ENCODE data around the gene LRIT2.

Gene LRIT2

DNA sequence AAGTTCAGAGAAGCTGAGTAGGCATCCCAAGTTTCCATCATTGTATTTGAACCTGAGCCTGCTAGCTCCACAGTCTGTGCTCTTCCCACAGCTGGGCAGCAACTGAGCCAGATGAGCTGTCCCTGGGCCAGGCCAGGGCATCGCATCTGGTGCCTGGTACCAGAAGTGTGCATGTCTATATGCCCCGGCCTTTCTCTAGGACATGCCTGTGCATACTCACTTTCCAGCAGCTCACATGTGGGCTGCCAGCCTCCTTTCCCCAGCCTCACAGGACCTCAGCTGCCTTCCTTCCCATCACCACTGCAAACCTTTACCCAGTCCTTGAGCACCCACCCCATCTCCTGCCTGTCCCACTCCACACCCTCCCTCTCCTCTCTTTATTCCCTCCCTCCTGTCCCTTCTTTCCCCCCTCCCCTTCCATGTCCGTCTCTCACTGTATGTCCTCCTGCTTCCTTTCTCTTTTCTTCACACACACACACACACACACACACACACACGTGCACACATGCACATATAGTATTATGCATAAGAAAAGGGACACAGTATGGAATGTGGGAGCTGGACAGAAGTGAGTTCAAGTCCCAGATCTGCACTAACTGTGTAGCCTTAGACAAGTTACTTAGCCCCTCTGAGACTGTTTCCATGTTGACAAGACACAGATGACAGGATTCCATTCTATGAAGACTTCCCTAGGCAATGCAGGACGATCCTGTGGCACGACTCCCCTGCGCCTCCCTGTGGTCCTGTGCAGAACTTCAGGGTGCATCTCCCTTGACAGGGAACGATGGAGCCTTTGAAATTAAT is 20.1 kb downstream of the LRIT2 start:
- DNase-seq (ENCODE audit: low read depth), result peak; percentile 28

- no peak for DNase-seq (ENCODE audit: low read depth)
Observed at GRCh38 chr10:84204610-84205009, 20.7 kb downstream of the LRIT2 start.

- no peak for DNase-seq (ENCODE audit: low read depth)
Observed at GRCh38 chr10:84204122-84204521, 21.2 kb downstream of the LRIT2 start.

DNA sequence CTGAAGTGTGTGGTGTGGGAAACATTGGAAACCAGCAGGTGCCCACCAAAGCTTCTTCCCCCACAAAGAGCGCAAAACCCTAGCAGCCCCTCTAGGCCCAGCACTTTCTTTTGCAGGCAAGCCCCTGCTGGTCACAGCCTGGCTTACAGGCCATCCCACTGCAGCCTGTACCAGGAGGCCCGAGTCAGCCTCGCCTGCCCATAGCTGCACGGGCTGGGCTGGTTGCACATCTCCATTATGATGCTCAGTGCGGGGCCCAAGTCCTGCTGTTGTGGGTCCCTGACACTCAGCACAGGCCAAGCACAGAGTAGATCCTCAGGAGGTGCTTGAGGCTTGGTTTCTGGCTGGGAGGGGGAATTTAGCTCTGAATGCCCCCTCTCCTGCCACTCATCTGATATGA is 23.0 kb downstream of the LRIT2 start:
- no peak for DNase-seq (ENCODE audit: low read depth)

- DNase-seq (ENCODE audit: low read depth), result no peak
Observed at GRCh38 chr10:84201682-84202081, 23.7 kb downstream of the LRIT2 start.

DNA sequence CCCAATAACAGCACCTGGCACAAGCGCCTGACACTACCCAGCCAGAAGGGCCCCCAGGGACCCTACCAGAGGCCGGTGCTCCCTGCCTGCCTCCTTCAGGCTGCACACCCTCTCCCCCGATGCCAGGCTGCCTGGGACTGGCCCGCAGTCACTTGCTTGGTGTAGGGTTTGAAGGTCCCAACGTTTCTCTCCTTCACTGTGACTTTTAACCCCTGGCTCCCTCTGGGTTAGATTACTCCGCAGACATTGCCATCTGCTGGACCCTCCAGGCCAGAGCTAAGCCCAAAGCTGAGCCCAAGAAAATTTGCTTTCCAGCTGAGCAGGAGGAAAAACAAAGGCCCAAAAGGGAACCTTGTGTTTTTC is 24.1 kb downstream of the LRIT2 start:
- DNase-seq (ENCODE audit: low read depth), result no peak

GRCh38 chr10:84200537-84201243 is 24.7 kb downstream of the LRIT2 start:
- no peak for DNase-seq (ENCODE audit: low read depth)

DNA sequence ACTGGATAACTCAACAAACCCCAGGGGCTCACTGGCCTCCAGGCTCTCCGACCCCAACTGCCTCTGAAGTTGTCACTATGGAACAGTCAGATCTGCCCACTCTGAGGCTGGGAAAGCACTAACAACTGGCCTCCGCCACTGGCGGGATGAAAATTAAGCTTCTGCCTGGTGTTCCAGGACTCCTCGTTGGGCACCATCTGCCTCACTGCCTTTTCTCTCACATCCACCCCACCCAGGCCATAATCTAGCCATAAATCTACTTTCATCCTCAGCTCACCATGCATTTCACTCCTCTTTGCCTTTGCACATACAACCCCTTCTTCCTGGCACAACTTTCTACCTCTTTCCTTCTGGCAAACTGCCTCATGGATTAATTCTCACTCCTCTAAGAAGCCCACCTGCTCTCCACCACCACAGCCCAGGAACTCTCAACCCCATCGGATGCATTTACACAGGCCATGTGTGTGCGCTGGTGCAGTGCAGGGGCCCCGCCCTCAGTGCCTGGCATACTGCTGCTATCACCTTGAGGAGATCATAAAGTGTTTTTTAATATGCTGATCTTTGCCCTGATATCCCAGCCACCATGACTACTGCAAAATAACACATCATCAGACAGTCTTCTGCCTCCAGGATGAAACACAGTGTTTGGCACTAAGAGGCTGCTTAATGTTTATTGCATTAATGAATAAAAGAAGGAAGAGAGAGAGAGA is 27.0 kb downstream of the LRIT2 start:
- DNase-seq (ENCODE audit: low read depth), result no peak

- DNase-seq (ENCODE audit: low read depth), result no peak
Observed at GRCh38 chr10:84197643-84198042, 27.7 kb downstream of the LRIT2 start.

- no peak for DNase-seq (ENCODE audit: low read depth)
Observed at GRCh38 chr10:84196941-84197340, 28.4 kb downstream of the LRIT2 start.

- no peak for DNase-seq (ENCODE audit: low read depth)
Observed at GRCh38 chr10:84196083-84196482, 29.3 kb downstream of the LRIT2 start.

- DNase-seq (ENCODE audit: low read depth), result no peak
Observed at GRCh38 chr10:84195044-84195830, 30.1 kb downstream of the LRIT2 start.

DNA sequence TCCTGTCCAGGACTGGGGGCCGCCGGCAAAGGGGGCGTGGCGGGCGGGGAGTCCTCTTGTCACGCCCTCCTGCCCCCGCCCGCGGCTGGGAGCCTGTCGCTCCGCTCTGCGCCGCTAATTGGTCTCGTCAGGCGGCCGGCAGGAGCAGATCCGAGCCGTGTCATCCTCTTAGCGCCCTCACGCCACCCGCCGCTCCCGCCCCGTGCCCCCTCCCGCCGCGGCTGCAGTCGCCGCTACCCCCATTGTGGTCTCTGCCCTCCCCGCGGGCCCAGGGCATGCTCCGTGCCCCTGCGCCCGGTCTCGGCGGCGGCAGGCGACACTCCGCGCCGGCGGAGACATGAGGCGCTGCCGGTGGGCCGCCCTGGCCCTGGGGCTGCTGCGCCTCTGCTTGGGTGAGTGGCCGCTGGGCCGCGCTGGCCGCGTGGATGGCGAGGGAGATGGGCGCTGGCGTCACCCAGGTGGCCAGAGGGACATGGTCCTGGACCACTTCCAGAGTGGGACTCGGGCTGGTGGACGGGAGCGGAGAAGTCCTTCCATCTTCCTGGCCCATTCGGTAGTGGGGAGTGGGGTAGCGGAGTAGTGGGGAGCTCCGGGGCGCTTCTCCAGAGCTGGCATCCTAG is 30.8 kb downstream of the LRIT2 start, which contains the start of gene CDHR1:
TSS of gene CDHR1 (plus strand) at position 114 of the 620 bp plus-strand sequence. CDS start at position 338, 224 bp downstream.
- DNase-seq (ENCODE audit: low read depth), result no peak

DNA sequence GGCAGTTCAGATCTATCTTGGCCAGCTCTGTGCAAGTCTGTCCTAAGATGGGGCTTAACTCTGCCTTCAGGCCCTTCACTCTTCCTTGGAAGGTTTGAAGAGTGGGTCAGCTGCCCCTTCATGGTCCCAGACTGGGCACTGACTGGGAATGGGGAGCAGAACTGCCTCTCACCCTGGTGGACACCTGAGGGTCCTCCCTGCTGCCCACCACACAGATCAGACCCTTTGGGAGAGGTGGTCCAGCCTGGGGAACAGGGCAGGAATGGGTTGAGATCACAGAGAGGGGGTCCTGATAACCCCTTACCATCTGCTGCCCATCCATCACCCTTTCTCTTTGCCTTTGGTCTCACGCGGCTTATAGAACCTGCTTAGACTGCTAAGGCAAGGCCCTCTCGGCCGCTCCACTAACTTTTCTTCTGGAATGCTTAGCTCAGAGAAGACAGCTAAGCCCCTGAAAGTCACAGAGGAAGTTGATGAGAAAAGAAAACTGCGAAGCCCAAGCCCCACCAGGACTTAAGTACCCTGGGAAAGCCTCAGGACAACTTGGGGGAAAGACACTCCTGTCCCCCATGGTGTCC is 31.4 kb downstream of the LRIT2 start:
- DNase-seq (ENCODE audit: low read depth), result no peak

DNA sequence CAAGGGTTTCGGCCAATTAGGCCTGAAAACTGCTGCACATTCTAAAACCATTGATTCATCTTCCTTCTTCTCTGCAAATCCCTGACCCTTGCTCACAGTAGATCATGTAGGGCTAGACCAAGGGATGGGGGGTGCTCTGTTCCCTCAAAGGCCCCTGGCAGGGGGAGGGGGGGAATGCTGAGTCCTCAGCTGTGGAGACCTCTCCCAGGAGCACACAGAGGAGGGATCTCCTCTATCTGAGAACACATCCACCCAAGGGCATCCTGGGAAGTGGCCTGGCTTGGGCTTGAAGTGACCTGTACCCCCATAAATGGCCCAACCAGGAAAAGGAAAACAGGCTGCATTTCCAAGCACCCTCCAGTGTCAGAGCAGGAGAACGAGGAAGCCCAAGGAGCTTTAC is 32.0 kb downstream of the LRIT2 start:
- DNase-seq (ENCODE audit: low read depth), result no peak

DNA sequence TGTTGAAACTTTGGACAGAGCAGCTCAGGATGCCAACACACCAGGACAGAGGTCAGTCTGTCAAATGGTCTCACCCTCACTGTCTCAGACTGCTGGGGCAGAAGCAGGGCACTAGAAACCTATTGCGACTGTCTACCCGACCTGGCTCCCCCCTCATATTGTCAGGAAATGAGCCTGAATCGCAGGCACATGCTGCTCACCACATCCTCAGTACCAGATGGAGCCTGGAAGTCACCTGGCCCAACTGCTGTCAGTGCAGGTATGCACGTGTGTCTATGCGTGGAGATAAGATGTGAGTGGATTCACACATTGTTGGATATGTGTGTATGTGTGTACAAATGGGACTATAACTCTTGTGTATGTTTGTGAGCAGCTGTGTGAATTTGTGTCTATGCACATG is 34.2 kb downstream of the LRIT2 start:
- no peak for DNase-seq (ENCODE audit: low read depth)

DNA sequence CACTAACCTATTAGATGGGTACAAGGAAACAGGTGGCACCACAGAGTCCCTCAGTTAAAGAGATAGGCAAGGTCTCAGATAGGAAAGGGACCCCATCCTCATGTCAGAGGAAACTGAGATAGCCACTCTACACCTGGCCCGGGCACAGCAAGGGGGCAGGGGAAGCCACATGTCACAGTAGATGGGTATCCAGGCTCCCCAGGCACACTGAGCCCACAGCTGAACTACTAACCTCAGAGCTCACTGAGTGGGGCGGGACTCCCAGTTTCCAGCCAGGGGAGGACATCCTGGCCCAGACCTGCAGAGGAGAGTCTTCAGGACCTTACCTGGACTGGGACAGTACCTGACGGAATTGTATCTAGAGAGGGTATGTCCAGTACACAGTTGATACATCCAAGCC is 34.7 kb downstream of the LRIT2 start:
- no peak for DNase-seq (ENCODE audit: low read depth)

GRCh38 chr10:84188815-84189214 is 36.5 kb downstream of the LRIT2 start:
- DNase-seq (ENCODE audit: low read depth), result no peak

- no peak for DNase-seq (ENCODE audit: low read depth)
Observed at GRCh38 chr10:84185526-84186175, 39.7 kb downstream of the LRIT2 start.

- DNase-seq (ENCODE audit: low read depth), result no peak
Observed at GRCh38 chr10:84184517-84184916, 40.8 kb downstream of the LRIT2 start.

DNA sequence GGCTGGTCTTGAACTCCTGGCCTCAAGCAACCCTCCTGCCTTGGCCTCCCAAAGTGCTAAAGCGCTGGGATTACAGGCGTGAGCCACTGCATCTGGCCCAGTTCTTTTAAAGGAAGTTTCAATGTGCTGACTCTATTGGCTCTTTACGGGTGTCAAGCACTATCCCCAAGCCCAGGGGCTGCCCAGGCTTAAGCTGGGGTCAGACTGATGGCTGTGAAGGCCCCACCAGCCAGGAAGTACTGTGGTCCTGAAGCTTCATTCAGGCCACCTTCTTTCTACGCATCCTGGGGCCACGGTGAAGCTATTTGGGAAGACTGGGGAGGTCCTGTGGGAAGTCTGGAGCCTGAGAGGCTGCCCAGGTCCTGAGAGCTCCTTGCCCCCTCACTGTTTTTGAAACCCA is 43.7 kb downstream of the LRIT2 start:
- DNase-seq (ENCODE audit: low read depth), result no peak
